CD1c-positive myeloid dendritic cell (primary cell): ENCODE measurements around the gene LGI4.

ENCODE experiments used
- DNase-seq: peaks from one replicate; pipeline ENCODE4 v3.0.0-alpha.2; 2016; ENCODE audit errors: extremely low spot score

LGI4 gene

GRCh38 chr19:35085947-35086346 is 48.9 kb downstream of the LGI4 start:
- DNase-seq: no peak

- no peak for DNase-seq
These were observed 50.4 kb downstream of the LGI4 start for GRCh38 chr19:35084509-35084762.

- no peak for DNase-seq
These were observed 51.0 kb downstream of the LGI4 start for GRCh38 chr19:35083691-35084508.

GRCh38 chr19:35081201-35081600 is 53.7 kb downstream of the LGI4 start:
- DNase-seq: no peak

- DNase-seq: no peak
These were observed 54.2 kb downstream of the LGI4 start for GRCh38 chr19:35080613-35081170.

GRCh38 chr19:35079826-35080225 is 55.0 kb downstream of the LGI4 start:
- DNase-seq: no peak

GRCh38 chr19:35077411-35078223 is 57.2 kb downstream of the LGI4 start:
- no peak for DNase-seq

- DNase-seq: no peak
These were observed 58.2 kb downstream of the LGI4 start for GRCh38 chr19:35076657-35077056.

- no peak for DNase-seq
These were observed 58.9 kb downstream of the LGI4 start for GRCh38 chr19:35076026-35076370.

GRCh38 chr19:35075202-35076025 is 59.4 kb downstream of the LGI4 start:
- DNase-seq: no peak
